Adrenal gland (tissue), 5 donors: ENCODE results near the gene ELL2.

Source experiments
- CTCF ChIP-seq, 6 experiments: fragments of 450-650 bp in 4 of 6; fragments of 200-600 bp in 2 of 6; sonication (generic) in 1 of 6; IDR thresholded peaks; 1 replicate in 5 of 6; 2 replicates in 1 of 6; pipeline versions ENCODE4 v1.5.1 to v1.8.0; 2016 to 2021; ENCODE audit warnings: antibody characterized with exemption in 6 of 6, mild to moderate bottlenecking in 2 of 6, moderate library complexity in 1 of 6
- POLR2A ChIP-seq, 2 donors: fragments of 450-650 bp; IDR thresholded peaks; one replicate each; pipeline ENCODE4 v1.6.1; 2017; ENCODE audit warnings: antibody characterized with exemption in 2 of 2, mild to moderate bottlenecking in 2 of 2, moderate library complexity in 1 of 2
- donor health status: DM: no; HTN: no; CAD: no.

DNA sequence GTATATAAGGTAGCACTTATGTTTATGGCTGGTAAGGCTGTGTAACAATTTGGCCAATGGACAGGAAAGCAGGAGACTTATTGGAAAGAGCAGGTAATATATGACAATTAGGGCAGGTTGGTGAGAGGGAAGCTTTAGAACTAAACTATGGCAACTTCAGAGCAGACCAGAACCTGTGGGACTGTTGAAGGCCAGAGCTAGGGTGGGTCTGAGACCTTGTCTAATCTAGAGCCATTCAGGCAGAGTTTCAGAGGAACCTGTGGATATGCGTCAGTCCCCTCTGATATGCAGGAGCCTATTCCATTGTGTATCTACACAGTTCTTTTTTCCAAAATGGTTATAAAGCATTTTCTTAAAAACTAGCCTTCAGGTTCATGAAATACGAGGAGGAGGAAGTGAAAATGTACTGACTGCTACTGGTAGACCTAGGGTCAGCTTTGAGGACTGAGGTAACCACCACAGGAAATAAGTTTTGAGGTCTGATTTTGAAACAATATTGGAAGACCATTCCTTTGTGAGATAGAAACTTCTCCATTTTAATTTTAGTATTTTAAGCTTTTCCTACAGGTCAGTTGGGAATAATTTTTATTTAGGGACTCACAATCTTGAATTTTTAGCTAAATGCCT is 37.6 kb downstream of the ELL2 start:
- no peak for TF ChIP-seq CTCF (IDR thresholded peaks at IDR 0.05)
- no peak for TF ChIP-seq POLR2A (IDR thresholded peaks at IDR 0.05)
